HUES48 (cell line): ENCODE measurements around the gene ATXN7L2.

ENCODE experiments used
- H3K27ac ChIP-seq: one replicate; pipeline ENCODE4 v1.7.0; 2013; ENCODE audit warnings: low read depth, low read length, inconsistent platforms
- H3K27me3 ChIP-seq: 2 replicates; pipeline ENCODE4 v1.6.1; 2013; ENCODE audit warnings: mild to moderate bottlenecking, low read length; ENCODE audit not compliant: control insufficient read depth, insufficient read depth
- H3K36me3 ChIP-seq: 2 replicates; pipeline ENCODE4 v1.6.1; 2013; ENCODE audit warnings: low read length; ENCODE audit not compliant: control insufficient read depth, insufficient read depth
- H3K4me1 ChIP-seq: 2 replicates; pipeline ENCODE4 v1.6.1; 2013; ENCODE audit warnings: mild to moderate bottlenecking, low read length; ENCODE audit not compliant: control insufficient read depth, insufficient read depth
- H3K4me3 ChIP-seq: 2 replicates; pipeline ENCODE4 v1.5.1; 2013; ENCODE audit warnings: mild to moderate bottlenecking, low read depth, low read length
- H3K9ac ChIP-seq: 2 replicates; pipeline ENCODE4 v1.6.1; 2013; ENCODE audit warnings: mild to moderate bottlenecking, low read depth, low read length, moderate library complexity
- H3K9me3 ChIP-seq: 2 replicates; pipeline ENCODE4 v1.6.1; 2013; ENCODE audit warnings: low read length; ENCODE audit not compliant: control insufficient read depth, insufficient read depth

ATXN7L2 gene

DNA sequence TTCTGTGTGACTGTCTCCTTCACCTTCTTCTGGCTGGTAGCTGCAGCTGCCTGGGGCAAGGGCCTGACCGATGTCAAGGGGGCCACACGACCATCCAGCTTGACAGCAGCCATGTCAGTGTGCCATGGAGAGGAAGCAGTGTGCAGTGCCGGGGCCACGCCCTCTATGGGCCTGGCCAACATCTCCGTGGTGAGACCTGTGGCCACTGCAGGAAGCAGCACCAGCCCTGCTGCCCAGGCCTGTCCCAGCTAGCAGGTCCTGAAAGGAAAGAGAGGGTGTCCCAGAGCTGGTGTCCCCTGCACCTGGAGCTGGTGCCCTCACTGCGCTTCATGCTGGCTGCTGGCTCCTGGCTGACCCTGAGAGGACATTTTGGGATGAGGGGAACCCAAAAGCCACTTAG is 5.9 kb upstream of the ATXN7L2 start:
- Histone ChIP-seq H3K9me3 (no peaks in the 10 kb centered on the region), H3K27me3 (no peaks in the 10 kb centered on the region), H3K9ac (no peak overlapping the region), H3K27ac (no peak overlapping the region), H3K36me3 (no peaks in the 10 kb centered on the region), H3K4me1 (peaks cover under 1% of the 10 kb centered on the region; the same call in 1 of the 2 replicates), H3K4me3 (no peak overlapping the region)

DNA sequence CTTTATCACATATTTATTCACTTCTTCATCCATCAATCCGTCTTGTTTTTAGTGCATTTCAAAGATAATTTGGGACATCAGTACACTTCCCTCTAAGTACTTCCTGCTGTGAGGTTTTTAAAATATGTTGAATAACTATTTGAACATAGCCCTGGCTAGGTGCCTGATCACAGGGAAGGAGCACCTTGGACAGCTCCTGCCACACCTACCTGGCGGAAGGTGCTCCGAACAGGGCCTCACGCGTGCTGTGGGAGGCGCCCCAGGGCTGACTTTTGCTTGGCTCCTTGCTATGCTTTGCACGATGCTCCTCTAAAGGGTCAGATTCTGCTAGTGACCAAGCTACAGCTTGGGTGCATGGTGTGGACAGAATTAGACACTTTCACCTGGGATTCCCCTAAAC is 4.9 kb upstream of the ATXN7L2 start:
- Histone ChIP-seq H3K27me3 (no peaks in the 10 kb centered on the region), H3K27ac (no peak overlapping the region), H3K4me1 (peaks cover 3% of the 10 kb centered on the region; the same call in 1 of the 2 replicates), H3K9me3 (no peaks in the 10 kb centered on the region), H3K36me3 (no peaks in the 10 kb centered on the region), H3K9ac (no peak overlapping the region), H3K4me3 (no peak overlapping the region)

DNA sequence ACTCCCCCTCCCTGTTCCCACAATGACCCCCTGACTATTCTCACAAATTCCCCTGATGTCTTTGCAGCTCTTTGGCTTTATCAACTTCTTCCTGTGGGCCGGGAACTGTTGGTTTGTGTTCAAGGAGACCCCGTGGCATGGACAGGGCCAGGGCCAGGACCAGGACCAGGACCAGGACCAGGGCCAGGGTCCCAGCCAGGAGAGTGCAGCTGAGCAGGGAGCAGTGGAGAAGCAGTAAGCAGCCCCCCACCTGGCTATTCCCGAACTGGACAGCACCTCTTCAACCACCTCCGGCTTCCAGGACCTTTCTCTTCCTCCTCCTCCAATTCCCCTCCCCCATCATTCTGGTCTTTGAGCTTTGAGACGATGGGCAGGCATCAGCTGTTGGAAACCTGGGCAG is 4.4 kb upstream of the ATXN7L2 start:
- H3K4me1 ChIP-seq, result peaks cover 3% of the 10 kb centered on the region; the same call in 1 of the 2 replicates
- H3K27ac ChIP-seq, result no peak overlapping the region
- no peaks in the 10 kb centered on the region for H3K27me3 ChIP-seq
- no peaks in the 10 kb centered on the region for H3K9me3 ChIP-seq
- H3K9ac ChIP-seq, result no peak overlapping the region
- H3K36me3 ChIP-seq, result no peaks in the 10 kb centered on the region
- H3K4me3 ChIP-seq, result no peak overlapping the region

DNA sequence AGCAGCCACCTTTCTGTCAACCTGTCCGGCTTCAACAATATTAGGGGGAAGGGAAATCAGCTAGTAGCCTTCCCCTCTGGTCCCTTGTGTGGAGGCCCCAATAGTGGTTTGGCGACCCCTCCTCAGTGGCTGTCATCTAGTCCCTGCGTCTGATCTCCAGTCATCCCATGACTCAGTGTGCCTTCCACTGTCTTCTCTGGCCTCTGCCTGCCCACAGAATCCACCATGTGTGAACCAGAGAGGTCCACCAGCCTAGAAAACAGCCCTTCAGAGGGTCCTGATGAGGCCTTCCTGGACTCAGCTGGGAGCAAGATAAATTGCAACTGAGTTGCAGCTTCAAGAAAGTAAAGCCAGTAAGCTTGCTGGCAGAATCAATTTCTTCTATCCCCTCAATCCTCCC is 3.8 kb upstream of the ATXN7L2 start:
- Histone ChIP-seq H3K9me3 (no peaks in the 10 kb centered on the region), H3K36me3 (no peaks in the 10 kb centered on the region), H3K27me3 (no peaks in the 10 kb centered on the region), H3K4me3 (no peak overlapping the region), H3K9ac (no peak overlapping the region), H3K4me1 (peaks cover 3% of the 10 kb centered on the region; the same call in 1 of the 2 replicates), H3K27ac (no peak overlapping the region)

DNA sequence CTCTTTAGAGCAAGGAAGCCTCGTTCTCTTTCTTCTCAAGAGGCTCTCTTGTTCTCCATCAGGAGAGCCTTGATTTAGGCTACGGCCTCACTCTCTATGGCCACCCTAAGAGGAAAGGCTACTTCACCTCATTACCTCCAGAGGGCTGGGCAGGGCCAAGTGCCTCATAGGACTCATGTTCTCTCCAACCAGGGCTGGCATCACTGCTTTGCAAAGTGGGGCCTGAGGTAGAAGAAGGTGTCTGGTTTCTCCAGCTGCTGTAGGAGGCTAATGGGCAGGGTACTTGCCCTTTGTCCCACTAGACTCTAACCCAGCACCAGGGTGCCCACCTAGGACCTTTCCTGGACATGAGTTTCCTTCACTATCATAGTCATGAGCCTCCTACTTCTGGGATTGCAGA is 2.1 kb upstream of the ATXN7L2 start:
- H3K9me3 ChIP-seq, result no peaks in the 10 kb centered on the region
- H3K27me3 ChIP-seq, result no peaks in the 10 kb centered on the region
- H3K27ac ChIP-seq, result no peak overlapping the region
- peaks cover 9% of the 10 kb centered on the region; the same call in 1 of the 2 replicates for H3K4me1 ChIP-seq
- H3K36me3 ChIP-seq, result peaks cover 11% of the 10 kb centered on the region; the same call in 1 of the 2 replicates
- H3K4me3 ChIP-seq, result no peak overlapping the region
- H3K9ac ChIP-seq, result no peak overlapping the region

DNA sequence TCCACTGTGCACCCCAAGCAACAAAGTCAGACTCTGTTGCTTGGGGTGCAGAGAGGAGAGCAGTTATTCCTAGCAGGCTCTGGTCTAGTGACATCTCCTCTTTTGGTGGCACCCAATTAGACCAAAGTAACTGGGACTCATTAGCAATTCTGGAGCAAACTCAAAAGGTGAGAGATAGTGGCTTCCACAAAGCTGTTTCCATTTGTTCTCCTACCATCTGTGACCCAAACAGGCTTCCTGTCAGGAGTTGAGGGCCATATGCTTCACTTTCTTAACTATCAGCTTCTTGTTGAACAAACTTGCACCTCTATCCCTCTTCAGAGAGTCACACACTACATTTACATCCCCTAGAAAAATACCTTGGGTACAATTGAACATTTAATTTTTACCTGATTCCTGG is 1.5 kb upstream of the ATXN7L2 start:
- no peak overlapping the region for H3K9ac ChIP-seq
- H3K4me1 ChIP-seq, result peaks cover 9% of the 10 kb centered on the region; the same call in 1 of the 2 replicates
- no peak overlapping the region for H3K4me3 ChIP-seq
- H3K9me3 ChIP-seq, result no peaks in the 10 kb centered on the region
- no peak overlapping the region for H3K27ac ChIP-seq
- peaks cover 12% of the 10 kb centered on the region; the same call in 1 of the 2 replicates for H3K36me3 ChIP-seq
- H3K27me3 ChIP-seq, result no peaks in the 10 kb centered on the region

DNA sequence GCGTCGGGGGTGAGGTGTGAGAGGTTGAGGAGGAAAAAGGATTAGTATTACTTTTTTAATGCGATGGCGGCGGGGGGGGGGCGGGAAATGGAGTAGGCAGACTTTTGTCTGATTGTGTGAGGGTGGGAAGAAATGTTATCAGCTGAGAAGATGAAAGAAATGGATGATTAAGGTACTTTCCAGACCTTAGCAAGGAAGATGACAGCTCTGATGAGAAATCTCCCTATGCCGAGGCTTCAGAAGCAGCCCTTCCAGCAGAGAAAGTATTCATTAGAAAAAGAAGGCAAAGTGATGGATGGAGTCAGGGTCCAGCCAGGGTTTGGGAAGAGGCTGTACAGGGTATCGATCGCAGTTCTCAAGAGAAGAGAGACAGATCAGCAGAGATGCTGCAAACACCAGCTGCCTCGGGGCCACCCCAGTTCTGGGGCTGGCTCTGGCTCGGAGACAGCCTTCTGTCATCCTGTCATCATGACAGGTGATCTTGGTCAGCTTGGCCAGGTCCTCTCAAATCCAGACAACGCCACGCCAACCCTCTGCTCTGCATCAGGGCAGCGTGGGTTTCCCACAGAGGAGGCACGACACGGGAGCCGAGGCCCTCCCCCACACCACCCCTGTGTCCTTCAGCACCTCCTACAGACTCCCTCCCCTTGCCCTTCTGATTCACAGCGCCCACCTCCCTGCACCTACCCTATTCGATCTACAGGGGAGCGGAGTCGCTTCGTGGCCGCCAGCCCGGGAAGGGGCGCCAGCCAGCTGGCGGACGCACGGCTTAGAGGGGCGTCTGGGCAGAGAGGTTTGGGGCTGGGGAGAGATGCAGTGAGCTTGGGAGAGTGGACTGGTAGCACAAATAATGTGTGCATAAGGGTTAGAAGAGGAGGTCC is 674 bp upstream of the ATXN7L2 start:
- peak overlapping the region; percentile 94 for H3K4me3 ChIP-seq
- no peak overlapping the region for H3K27ac ChIP-seq
- H3K27me3 ChIP-seq, result no peaks in the 10 kb centered on the region
- H3K9me3 ChIP-seq, result no peaks in the 10 kb centered on the region
- H3K9ac ChIP-seq, result no peak overlapping the region
- H3K4me1 ChIP-seq, result peaks cover 9% of the 10 kb centered on the region; the same call in 1 of the 2 replicates
- peaks cover 17% of the 10 kb centered on the region; the same call in 1 of the 2 replicates for H3K36me3 ChIP-seq

DNA sequence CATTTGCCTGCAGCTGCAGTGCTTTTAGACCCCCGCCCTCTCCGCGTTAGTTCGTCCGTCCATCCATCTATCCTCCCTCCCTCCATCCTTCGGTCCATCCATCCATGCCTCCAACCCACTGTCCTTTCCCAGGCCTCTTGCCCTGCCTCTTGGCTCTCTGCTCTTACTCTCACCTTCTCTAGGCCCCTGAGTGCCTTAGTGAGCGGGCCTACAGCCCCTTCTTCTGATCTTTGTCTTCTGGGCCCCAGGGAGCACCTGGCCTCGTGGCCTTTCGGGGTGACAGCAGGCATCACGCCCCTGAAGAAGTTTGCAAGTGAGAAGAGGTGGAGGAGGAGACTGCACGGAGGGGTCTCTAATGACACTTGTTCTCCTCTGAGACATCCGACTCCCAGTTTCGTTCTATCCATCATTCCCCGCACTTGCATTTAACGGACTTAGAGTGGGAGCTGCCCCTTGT is 842 bp downstream of the ATXN7L2 start:
- H3K4me3 ChIP-seq, result peak overlapping the region; percentile 94
- H3K36me3 ChIP-seq, result peaks cover 29% of the 10 kb centered on the region; the same call in 1 of the 2 replicates
- peaks cover 9% of the 10 kb centered on the region; the same call in 1 of the 2 replicates for H3K4me1 ChIP-seq
- H3K9ac ChIP-seq, result peak overlapping the region; percentile 95
- H3K27ac ChIP-seq, result peak overlapping the region; percentile 96
- no peaks in the 10 kb centered on the region for H3K9me3 ChIP-seq
- no peaks in the 10 kb centered on the region for H3K27me3 ChIP-seq

DNA sequence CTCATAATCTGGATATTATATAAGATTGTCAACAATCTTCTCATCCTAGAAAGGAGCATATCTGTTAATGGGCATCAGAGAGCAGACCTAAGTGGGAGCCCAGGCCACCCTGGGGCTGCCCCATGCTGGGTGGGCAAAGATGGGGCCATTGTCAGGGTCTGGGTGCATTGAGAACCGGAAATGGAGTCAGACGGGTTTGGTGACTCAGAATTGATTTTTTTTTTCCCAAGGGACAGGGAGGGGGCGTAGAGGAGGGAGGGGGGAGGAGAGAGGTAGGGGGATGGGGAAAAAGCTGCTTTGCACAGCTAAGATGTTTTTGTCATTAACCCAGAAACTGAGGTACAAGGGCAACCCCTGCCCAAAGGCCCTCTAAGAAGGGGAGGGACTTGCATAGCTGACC is 1.3 kb downstream of the ATXN7L2 start:
- Histone ChIP-seq H3K27me3 (no peaks in the 10 kb centered on the region), H3K9ac (0 out of 2 replicates have a peak overlapping the region, but pooled peaks have one; percentile 95), H3K9me3 (no peaks in the 10 kb centered on the region), H3K36me3 (peaks cover 31% of the 10 kb centered on the region; the same call in 1 of the 2 replicates), H3K27ac (peak overlapping the region; percentile 96), H3K4me3 (peak overlapping the region; percentile 94), H3K4me1 (peaks cover 9% of the 10 kb centered on the region; the same call in 1 of the 2 replicates)

DNA sequence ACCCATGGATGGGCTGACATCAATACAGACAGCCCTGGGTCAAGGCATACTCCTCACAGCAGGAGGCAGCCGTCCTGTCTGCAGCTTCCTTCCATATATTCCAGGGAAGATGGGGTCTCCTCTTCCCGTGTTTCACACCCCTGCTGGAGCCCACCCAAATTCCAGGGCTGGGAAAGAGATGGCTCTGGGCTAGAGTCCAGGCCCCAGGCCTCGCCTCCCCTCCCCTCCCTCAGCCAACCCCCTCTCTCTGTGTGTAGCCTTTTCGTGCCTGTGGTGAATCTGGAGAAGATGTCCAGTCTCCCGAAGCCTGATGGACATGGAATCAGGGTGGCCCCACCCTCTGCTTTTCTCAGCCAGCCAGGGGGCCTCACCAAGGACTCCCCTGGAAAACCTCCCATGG is 3.6 kb downstream of the ATXN7L2 start:
- Histone ChIP-seq H3K36me3 (peaks cover 44% of the 10 kb centered on the region; the same call in 1 of the 2 replicates), H3K27me3 (no peaks in the 10 kb centered on the region), H3K9me3 (no peaks in the 10 kb centered on the region), H3K4me1 (peaks cover 9% of the 10 kb centered on the region; the same call in 1 of the 2 replicates), H3K9ac (no peak overlapping the region), H3K4me3 (no peak overlapping the region), H3K27ac (no peak overlapping the region)

DNA sequence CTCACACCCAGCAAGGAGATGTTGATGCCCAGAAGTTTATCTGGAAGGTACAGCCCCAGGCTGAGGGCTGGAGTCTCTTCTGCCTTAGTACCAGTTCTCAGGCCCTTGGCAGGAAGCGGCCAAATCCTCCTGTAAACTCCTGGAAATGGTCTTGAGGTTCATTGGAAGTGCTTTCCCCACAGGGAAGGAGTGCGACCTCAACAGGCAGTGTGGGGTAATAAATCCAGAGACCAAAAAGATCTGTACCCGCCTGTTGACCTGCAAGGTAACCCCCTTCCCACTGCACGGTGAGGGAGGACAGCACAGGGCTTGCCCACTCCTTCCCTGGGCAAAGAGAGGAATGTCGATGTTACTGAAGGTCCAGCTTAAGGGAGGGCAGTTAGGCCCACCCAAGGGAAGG is 4.5 kb downstream of the ATXN7L2 start:
- H3K9ac ChIP-seq, result no peak overlapping the region
- no peak overlapping the region for H3K4me3 ChIP-seq
- no peaks in the 10 kb centered on the region for H3K9me3 ChIP-seq
- H3K4me1 ChIP-seq, result peaks cover 6% of the 10 kb centered on the region; the same call in 1 of the 2 replicates
- H3K27ac ChIP-seq, result no peak overlapping the region
- no peaks in the 10 kb centered on the region for H3K27me3 ChIP-seq
- H3K36me3 ChIP-seq, result peaks cover 44% of the 10 kb centered on the region; the same call in 1 of the 2 replicates
